Heart left ventricle (tissue), 16 donors: Measurements from ENCODE around the gene SAMD4B. TPM values are rescaled to one million over a fixed set of nuclear protein-coding genes. Genes with fewer than 3 reads are reported as not detected.

Experiments
- ATAC-seq, 4 donors: fragments of 200-7000 bp; cut with Tn5 transposase; one replicate each; pipeline ENCODE4 v1.9.1; 2020 to 2022; ENCODE audit warnings: moderate library complexity in 4 of 4, mild to moderate bottlenecking in 3 of 4, moderate number of reproducible peaks in 1 of 4
- DNase-seq, 5 donors: peaks; one replicate each; pipeline ENCODE4 v3.0.0-alpha.2; 2020
- H3K27ac ChIP-seq, 12 donors: fragments of 200-600 bp; sonication (generic) in 4 of 12; one replicate each; pipeline versions ENCODE4 v1.5.0 to v1.8.0; 2016 to 2022; ENCODE audit warnings: mild to moderate bottlenecking in 2 of 12
- H3K27me3 ChIP-seq, 9 donors: fragments of 200-600 bp; sonication (generic) in 2 of 9; one replicate each; pipeline versions ENCODE4 v1.5.1 to v1.8.0; 2016 to 2022; ENCODE audit warnings: mild to moderate bottlenecking in 3 of 9
- H3K36me3 ChIP-seq, 9 donors: fragments of 200-600 bp; sonication (generic) in 2 of 9; one replicate each; pipeline versions ENCODE4 v1.5.0 to v1.8.0; 2018 to 2022; ENCODE audit warnings: mild to moderate bottlenecking in 2 of 9
- H3K4me1 ChIP-seq, 12 donors: fragments of 200-600 bp; sonication (generic) in 4 of 12; one replicate each; pipeline versions ENCODE4 v1.5.0 to v1.8.0; 2016 to 2022; ENCODE audit warnings: mild to moderate bottlenecking in 3 of 12
- H3K4me3 ChIP-seq, 12 donors: fragments of 200-600 bp; sonication (generic) in 4 of 12; one replicate each; pipeline versions ENCODE4 v1.5.0 to v1.8.0; 2017 to 2022; ENCODE audit warnings: mild to moderate bottlenecking in 9 of 12, moderate library complexity in 4 of 12
- H3K9me3 ChIP-seq, 12 donors: fragments of 200-600 bp; sonication (generic) in 4 of 12; one replicate each; pipeline versions ENCODE4 v1.5.0 to v1.8.0; 2016 to 2022; ENCODE audit warnings: mild to moderate bottlenecking in 1 of 12
- POLR2A ChIP-seq, 2 donors: fragments of 450-650 bp; IDR thresholded peaks; one replicate each; pipeline ENCODE4 v1.6.1; 2017; ENCODE audit warnings: antibody characterized with exemption in 2 of 2, mild to moderate bottlenecking in 2 of 2, moderate library complexity in 2 of 2
- WGBS, 4 donors: extraction: QIAGEN DNeasy Blood & Tissue Kit in 2 of 4; methylation state at CpG; one replicate each; pipeline versions ENCODE4 v1.1.5 to v1.1.7; 2013 to 2018; 5-methylcytosine and 5-hydroxymethylcytosine counted together
- intact Hi-C, 10 donors: fragments of 100-400 bp; cut with DNase I; formaldehyde crosslinking; loops; one replicate each; pipeline versions ENCODE4 v1.11.1 to v1.14.2; 2022
- long read RNA-seq, 3 donors: library from polyadenylated mRNA; unstranded; transcript quantifications; one replicate each; pipeline ENCODE4 v2.0.0, GENCODE V29; 2020 to 2021
- polyA plus RNA-seq, 2 donors: library from polyadenylated mRNA; stranded (reverse); fragments of 200-250 nt; gene quantifications; one replicate each; pipeline ENCODE4 v1.2.3, GENCODE V29; 2013
- total RNA-seq, 9 donors: library from RNA; depleted of rRNA in 2 of 9; stranded (reverse); fragments of >200 nt in 2 of 9; fragmentation: NEBNext Ultra II Directional in 3 of 9; extraction: Animal tissue kit (Norgen Biotek cat#: 25700) in 3 of 9; gene quantifications; one replicate each; pipeline versions ENCODE4 v1.1.0 to v1.2.4, GENCODE V29; 2016 to 2023
- TF ChIP-seq, protein P1 (sequence below), 12 donors: fragments of 200-600 bp; sonication (generic) in 4 of 12; IDR thresholded peaks; one replicate each; pipeline versions ENCODE4 v1.5.0 to v1.8.0; 2018 to 2022; ENCODE audit warnings: antibody characterized with exemption in 12 of 12, mild to moderate bottlenecking in 5 of 12
- donor health status: ischemic (EF 13 %, LVEDD 7.1; RV severe dilation, severe dysfunction).
- donor health status: healthy with polysubstance abuse.
- donor health status: DM: no; HTN: yes; CAD: no.
- donor health status: DM: no; HTN: no; CAD: no.
- donor health status: ischemic (EF 25% LVEDD 6.9; RV normal size, moderate dysfunction).
- donor health status: ischemic (EF 25% LVEDD 5.7; RV mildly dilated, moderate dysfunction).
- donor health status: healthy.
- donor health status: DM: yes; HTN: yes; CAD: no.
- donor health status: ischemic (EF 35%, LVEDD 5.7; RV mildly dilated, moderate dysfunction).
- donor health status: nonischemic (EF 11% LVEDD 7.7; RV severe dilation, severe dysfunction).
- donor health status: DM: yes; HTN: yes; CAD: no.
- donor health status: PGD.
- donor health status: ischemic (EF 29% LVEDD 5.4; RV normal size, mild dysfunction).
- donor health status: nonischemic (EF 23%, LVEDD 6.1; RV moderate dilation, normal function).

SAMD4B gene
- total RNA-seq = 100 to 1,000 TPM in 1 of 9 donors, 10 to 100 TPM in 8; 34.9 to 101 (median 52.3) TPM
- 10 to 100 TPM; 62.1 to 78.6 TPM for polyA plus RNA-seq
- long read RNA-seq, donor 1, partial matches to known transcripts = 4 of 18 reads
- long read RNA-seq, donor 1, other reads (novel, unspliced or antisense) = 12 of 18 reads
- long read RNA-seq, donor 2, partial matches to known transcripts = 31 of 50 reads
- long read RNA-seq, donor 2, other reads (novel, unspliced or antisense) = 18 of 50 reads
- long read RNA-seq, donor 3, transcript SAMD4B-204 (1 exons, 578 nt) = major isoform, 6 of 49 reads
- long read RNA-seq, donor 3, partial matches to known transcripts = 9 of 49 reads
- long read RNA-seq, donor 3, other reads (novel, unspliced or antisense) = 31 of 49 reads

DNA sequence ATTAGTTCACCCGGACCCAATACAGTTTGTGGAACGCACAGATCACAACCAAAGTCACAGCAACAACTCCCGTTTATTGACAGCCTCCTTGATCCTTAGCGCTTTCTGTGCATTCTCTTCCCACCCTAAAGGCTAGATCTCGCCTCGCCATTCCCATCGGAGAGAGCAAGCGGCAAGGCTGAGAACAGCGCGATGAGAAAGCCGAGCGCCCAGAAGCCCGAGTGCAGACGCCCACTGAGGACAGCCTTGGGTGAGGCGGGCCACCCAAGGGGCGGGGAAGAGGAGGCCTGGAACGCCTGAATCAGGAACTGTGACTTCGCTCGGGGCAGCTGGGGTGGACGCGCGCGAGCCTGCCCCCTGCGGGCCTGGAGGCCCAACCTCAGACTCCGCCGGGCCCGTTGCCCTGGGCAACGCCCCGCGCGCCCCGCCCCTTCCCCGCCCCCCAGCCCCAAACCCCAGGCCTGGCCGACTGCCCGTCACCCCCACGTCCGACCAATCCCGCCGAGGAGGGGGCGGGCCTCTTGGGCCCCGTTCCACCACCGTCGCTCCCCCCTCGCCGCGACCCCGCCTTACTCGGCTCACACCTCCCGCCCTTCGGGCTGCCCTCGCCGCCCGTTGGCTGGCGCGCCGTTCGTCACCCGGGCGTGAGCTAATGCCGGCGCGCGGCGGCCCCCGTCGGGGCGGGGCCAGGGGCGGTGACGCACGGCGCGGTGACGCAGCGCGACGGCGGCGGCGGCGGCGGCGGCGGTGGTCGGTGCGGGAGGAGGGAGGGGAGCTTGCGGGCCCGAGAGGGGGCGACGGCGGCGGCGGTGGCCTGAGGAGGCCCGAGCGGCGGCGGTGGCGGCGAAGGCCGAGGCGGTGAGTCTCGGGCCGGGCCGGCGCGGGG lies at the start of gene SAMD4B:
SAMD4B (plus strand) TSS at position 703 of the 886 bp plus-strand sequence. CDS start 14,473 bp downstream, outside the sequence.
- H3K4me1 ChIP-seq = peaks cover 0 to 58% (median 31%) of the 10 kb centered on the region in 12 donors
- no peaks in the 10 kb centered on the region for H3K27me3 ChIP-seq
- intact Hi-C loops = loop anchor here in 6 of 10 donors (1.0 to 10.0 kb wide), 10 partner anchors 48 to 220 kb away; partner anchors contain the start of genes PLEKHG2 (in 4 of the 6), MED29 (in 3 of the 6), PAF1 (in 3 of the 6) and EID2B (in 2 of the 6)
- H3K4me3 ChIP-seq = peak within 1 kb of the TSS; percentile 71 to 96 (median 86)
- ATAC-seq = peak; percentile 96 to 97 (median 97)
- peak within 1 kb of the TSS in 11 of 12 donors; percentile 80 to 93 (median 90) for H3K27ac ChIP-seq
- TF ChIP-seq POLR2A (IDR thresholded peaks at IDR 0.05) = peak; percentile 25 to 90
- TF ChIP-seq, protein P1, sequence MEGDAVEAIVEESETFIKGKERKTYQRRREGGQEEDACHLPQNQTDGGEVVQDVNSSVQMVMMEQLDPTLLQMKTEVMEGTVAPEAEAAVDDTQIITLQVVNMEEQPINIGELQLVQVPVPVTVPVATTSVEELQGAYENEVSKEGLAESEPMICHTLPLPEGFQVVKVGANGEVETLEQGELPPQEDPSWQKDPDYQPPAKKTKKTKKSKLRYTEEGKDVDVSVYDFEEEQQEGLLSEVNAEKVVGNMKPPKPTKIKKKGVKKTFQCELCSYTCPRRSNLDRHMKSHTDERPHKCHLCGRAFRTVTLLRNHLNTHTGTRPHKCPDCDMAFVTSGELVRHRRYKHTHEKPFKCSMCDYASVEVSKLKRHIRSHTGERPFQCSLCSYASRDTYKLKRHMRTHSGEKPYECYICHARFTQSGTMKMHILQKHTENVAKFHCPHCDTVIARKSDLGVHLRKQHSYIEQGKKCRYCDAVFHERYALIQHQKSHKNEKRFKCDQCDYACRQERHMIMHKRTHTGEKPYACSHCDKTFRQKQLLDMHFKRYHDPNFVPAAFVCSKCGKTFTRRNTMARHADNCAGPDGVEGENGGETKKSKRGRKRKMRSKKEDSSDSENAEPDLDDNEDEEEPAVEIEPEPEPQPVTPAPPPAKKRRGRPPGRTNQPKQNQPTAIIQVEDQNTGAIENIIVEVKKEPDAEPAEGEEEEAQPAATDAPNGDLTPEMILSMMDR (IDR thresholded peaks at IDR 0.05) = peak; percentile 75 to 97 (median 88)
- peak; percentile 99 to 100 (median 99) for DNase-seq
- H3K36me3 ChIP-seq = peaks cover 0 to 15% (median 0%) of the 10 kb centered on the region in 9 donors
- 0 to 1% (median 1%) methylated on average over 16 to 105 of the region's 105 CpGs for WGBS, 4 donors
- no peaks in the 10 kb centered on the region for H3K9me3 ChIP-seq

DNA sequence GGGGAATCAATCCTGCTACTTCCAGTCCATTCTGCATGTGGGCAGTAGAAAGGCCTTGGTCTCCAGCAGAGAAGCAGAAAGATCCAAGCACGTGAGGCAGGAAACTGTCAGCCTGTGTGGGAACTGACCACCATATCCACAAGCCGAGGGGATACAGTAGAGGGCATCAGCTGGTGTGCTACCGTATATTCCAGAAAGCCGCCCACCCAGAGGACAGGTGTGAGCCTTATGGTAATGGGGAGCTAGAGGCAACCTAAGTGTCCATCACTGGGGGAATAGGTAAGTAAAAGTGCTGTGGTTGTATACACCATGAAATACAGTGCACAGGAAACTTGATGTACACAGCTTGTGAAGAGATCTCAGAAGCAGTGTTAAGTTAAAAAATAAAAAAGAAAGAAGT lies 48.8 kb upstream of the SAMD4B start:
- Histone ChIP-seq H3K36me3 (no peaks in the 10 kb centered on the region), H3K27ac (no peak overlapping the region), H3K9me3 (peaks cover 0 to 13% (median 0%) of the 10 kb centered on the region in 12 donors), H3K27me3 (peaks cover 0 to 44% (median 5%) of the 10 kb centered on the region in 9 donors), H3K4me3 (no peak overlapping the region), H3K4me1 (no peaks in the 10 kb centered on the region)
- intact Hi-C loops = no loop called here
- ATAC-seq (no peak), DNase-seq (no peak)
- TF ChIP-seq, protein P1 (IDR thresholded peaks at IDR 0.05) = no peak
- no peak for TF ChIP-seq POLR2A (IDR thresholded peaks at IDR 0.05)
- 45 to 61% (median 55%) methylated on average over 4 of the region's 4 CpGs for WGBS, 4 donors

DNA sequence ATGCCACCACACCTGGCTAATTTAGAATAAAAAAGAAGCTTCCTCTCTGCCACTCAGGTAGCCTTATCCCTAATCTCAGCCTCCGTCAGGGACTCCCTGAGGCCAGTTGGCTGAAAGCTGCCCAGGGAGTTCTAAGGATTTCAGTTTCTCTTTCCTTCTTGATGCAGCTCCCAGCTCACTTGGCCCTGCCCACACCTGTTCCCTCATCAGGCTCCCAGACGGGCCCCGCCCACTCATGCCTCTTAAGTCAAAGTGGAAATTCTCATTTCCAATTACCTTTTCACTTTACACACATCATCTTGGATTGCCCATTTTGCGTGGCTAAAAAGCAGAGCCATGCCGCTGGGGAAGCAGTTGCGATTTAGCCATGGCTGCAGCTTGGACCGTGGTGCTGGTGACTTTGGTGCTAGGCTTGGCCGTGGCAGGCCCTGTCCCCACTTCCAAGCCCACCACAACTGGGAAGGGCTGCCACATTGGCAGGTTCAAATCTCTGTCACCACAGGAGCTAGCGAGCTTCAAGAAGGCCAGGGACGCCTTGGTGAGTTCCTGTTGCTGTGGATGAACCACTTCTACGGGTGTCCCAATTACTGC lies 46.1 kb upstream of the SAMD4B start, which contains the start of gene IFNL1:
IFNL1 (plus strand) TSS at position 353 of the 591 bp plus-strand sequence; CDS start at position 368, 15 bp downstream.
- Histone ChIP-seq H3K4me3 (no peak within 1 kb of the TSS), H3K27ac (no peak within 1 kb of the TSS), H3K27me3 (peaks cover 0 to 56% (median 5%) of the 10 kb centered on the region in 9 donors), H3K4me1 (no peaks in the 10 kb centered on the region), H3K36me3 (no peaks in the 10 kb centered on the region), H3K9me3 (no peaks in the 10 kb centered on the region)
- TF ChIP-seq, protein P1 (IDR thresholded peaks at IDR 0.05) = no peak
- no peak for TF ChIP-seq POLR2A (IDR thresholded peaks at IDR 0.05)
- WGBS, 4 donors = 80 to 85% (median 82%) methylated on average over 11 of the region's 11 CpGs
- intact Hi-C loops = no loop called here
- ATAC-seq (no peak), DNase-seq (no peak)
